NCI-H146 treated with DMSO at 0.1 percent for 48 hours (cell line): ENCODE measurements around the gene FBXL15.
A peak's percentile ranks its signal among the peaks of the same experiment; 100 is the strongest.

Experiments used
- DNase-seq: peaks from one replicate; lab custom pipeline; 2025; ENCODE audit not compliant: unreplicated experiment; lab: John Stamatoyannopoulos, UW

FBXL15 gene

GRCh38 chr10:102420714-102421506, at the start of gene FBXL15:
Gene FBXL15 (plus strand): TSS chr10:102420836. CDS start chr10:102421130, 294 bp downstream.
- peak; percentile 95 for DNase-seq

GRCh38 chr10:102371295-102371694, 49.3 kb upstream of the FBXL15 start:
- no peak for DNase-seq

- no peak for DNase-seq
These were observed 45.4 kb upstream of the FBXL15 start for GRCh38 chr10:102375250-102375649.

GRCh38 chr10:102375867-102376266, 44.8 kb upstream of the FBXL15 start:
- DNase-seq, result no peak

- no peak for DNase-seq
These were observed 43.7 kb upstream of the FBXL15 start for GRCh38 chr10:102376901-102377300.

GRCh38 chr10:102379383-102379782, 41.3 kb upstream of the FBXL15 start:
- no peak for DNase-seq

GRCh38 chr10:102381983-102382382, 38.7 kb upstream of the FBXL15 start:
- DNase-seq, result no peak

GRCh38 chr10:102382871-102383270, 37.8 kb upstream of the FBXL15 start:
- no peak for DNase-seq

GRCh38 chr10:102384053-102384452, 36.6 kb upstream of the FBXL15 start:
- DNase-seq, result no peak

- no peak for DNase-seq
These were observed 35.8 kb upstream of the FBXL15 start for GRCh38 chr10:102384606-102385429.

- DNase-seq, result no peak
These were observed 30.7 kb upstream of the FBXL15 start for GRCh38 chr10:102389894-102390293.

GRCh38 chr10:102392306-102392705, 28.3 kb upstream of the FBXL15 start:
- no peak for DNase-seq

GRCh38 chr10:102393411-102394078, 27.1 kb upstream of the FBXL15 start:
- DNase-seq, result no peak

GRCh38 chr10:102394079-102394800, 26.4 kb upstream of the FBXL15 start:
- peak; percentile 54 for DNase-seq

GRCh38 chr10:102394801-102395399, 25.7 kb upstream of the FBXL15 start:
- no peak for DNase-seq

- peak; percentile 31 for DNase-seq
These were observed 25.0 kb upstream of the FBXL15 start, which contains the start of gene NFKB2 for GRCh38 chr10:102395400-102396316. Gene NFKB2 (plus strand): TSS chr10:102395705. CDS start chr10:102395960, 255 bp downstream.

GRCh38 chr10:102396317-102396650, 24.4 kb upstream of the FBXL15 start:
- no peak for DNase-seq

- DNase-seq, result no peak
These were observed 23.9 kb upstream of the FBXL15 start for GRCh38 chr10:102396730-102397151.
